NCI-H69 (cell line): ENCODE measurements around the gene TMED1.

Experiments
- DNase-seq: peaks from one replicate; lab custom pipeline; 2025; lab: John Stamatoyannopoulos, UW

The TMED1 gene

GRCh38 chr19:10831987-10832938 lies 3.7 kb downstream of the TMED1 start:
- no peak for DNase-seq

- DNase-seq = no peak
Observed at GRCh38 chr19:10830931-10831779, 4.9 kb downstream of the TMED1 start.

DNA sequence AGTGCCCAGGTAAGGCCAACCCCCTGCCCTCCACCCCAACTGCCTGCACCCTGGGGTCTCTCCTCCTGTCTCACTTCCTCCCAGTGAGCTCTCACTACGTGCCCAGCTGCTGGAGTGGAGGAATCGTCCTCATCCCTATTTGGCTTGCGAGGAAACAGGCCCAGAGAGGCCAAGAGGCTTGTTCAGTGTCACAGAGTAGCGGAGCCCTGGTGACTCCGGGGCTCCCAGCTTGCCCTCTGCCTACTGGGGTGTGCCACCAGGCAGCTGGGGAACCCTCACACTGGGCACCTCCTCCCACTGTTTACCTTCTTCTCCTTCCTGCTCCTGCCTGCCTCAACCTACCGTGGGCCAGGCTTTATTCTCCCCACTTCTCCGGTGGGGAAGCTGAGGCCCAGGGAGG lies 5.6 kb downstream of the TMED1 start:
- DNase-seq = no peak

GRCh38 chr19:10829967-10830366 lies 6.0 kb downstream of the TMED1 start:
- no peak for DNase-seq

- no peak for DNase-seq
Observed at GRCh38 chr19:10828981-10829821, 6.8 kb downstream of the TMED1 start.

GRCh38 chr19:10826846-10827245 lies 9.2 kb downstream of the TMED1 start:
- no peak for DNase-seq

- no peak for DNase-seq
Observed at GRCh38 chr19:10826231-10826630, 9.8 kb downstream of the TMED1 start.

DNA sequence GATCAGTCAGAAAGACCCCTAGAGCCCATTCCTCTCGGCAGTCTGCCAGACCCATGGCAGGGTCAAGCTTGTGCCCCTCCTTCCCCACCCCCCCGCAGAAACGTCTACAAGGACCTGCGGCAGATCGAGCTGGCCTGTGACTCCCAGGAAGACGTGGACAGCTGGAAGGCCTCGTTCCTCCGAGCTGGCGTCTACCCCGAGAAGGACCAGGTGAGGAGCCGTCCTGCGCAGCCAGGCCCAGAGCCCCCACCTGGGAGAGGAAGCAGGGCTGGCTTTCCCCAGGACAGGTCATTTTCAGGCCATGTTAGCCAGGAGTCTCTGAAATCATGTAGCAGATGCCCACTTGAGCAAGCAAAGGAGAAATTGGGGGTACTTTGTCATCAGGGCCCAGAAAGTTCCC lies 12.3 kb downstream of the TMED1 start:
- no peak for DNase-seq

- DNase-seq = peak; percentile 19
Observed at GRCh38 chr19:10820173-10820572, 15.8 kb downstream of the TMED1 start.

- no peak for DNase-seq
Observed at GRCh38 chr19:10819124-10820060, 16.6 kb downstream of the TMED1 start.

- no peak for DNase-seq
Observed at GRCh38 chr19:10818301-10819123, 17.5 kb downstream of the TMED1 start.

DNA sequence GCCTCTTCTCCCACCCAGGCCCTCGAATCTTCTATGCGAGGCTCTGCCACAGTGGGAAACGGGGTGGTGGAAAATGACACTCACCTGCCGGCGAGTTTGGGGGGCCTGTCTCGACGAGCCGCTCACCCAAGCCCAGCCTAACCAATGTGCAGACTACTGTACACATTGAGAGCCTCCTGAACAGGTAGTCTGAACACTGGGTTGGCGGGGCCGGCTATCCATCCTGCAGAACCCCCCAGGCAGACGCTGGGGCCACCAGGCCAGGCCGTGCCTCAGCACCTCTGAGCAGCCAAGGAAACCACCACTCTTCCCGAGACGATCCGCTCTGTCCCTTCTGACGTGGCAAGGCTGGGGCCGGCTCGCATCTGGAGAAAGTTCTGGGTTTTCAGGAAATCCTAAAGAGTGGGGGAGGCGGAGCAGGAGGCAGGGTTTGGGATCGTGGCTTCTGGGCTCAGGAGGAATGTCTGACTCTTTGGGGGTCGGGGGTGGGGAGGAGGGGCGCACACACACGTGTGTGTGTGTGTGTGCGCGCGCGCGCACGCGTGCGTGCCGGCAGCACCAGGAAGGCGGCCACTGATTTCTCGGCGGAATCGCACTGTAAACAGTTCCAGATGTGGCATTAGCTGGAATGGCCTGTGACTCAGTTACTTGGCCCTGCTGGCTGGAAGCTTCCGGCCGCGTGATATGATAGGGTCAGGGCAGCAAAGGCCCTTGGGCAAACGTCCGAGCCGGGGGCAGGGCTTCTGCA lies 18.5 kb downstream of the TMED1 start:
- DNase-seq = no peak

DNA sequence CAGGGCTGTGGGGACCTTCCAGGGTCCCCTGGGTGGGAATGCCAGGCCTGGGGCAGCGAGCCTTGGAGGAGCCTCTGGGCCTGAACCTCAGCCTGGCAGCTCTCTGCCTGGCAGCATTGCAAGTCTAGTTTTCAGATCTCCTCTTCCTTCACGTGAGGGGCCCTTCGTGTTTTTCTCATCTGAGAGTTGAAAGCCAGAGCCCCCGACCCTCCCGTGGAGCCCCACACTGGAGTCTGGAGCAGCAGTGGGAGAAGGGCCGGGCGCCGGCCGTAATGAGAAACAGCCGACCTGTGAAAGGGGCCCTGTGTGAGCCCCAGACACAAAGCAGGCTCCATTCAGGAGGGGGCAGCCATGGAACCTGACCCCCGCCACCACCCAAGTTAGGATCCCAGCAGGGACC lies 19.3 kb downstream of the TMED1 start:
- no peak for DNase-seq

- DNase-seq = no peak
Observed at GRCh38 chr19:10815969-10816644, 19.9 kb downstream of the TMED1 start.

- no peak for DNase-seq
Observed at GRCh38 chr19:10815007-10815536, 20.9 kb downstream of the TMED1 start.

DNA sequence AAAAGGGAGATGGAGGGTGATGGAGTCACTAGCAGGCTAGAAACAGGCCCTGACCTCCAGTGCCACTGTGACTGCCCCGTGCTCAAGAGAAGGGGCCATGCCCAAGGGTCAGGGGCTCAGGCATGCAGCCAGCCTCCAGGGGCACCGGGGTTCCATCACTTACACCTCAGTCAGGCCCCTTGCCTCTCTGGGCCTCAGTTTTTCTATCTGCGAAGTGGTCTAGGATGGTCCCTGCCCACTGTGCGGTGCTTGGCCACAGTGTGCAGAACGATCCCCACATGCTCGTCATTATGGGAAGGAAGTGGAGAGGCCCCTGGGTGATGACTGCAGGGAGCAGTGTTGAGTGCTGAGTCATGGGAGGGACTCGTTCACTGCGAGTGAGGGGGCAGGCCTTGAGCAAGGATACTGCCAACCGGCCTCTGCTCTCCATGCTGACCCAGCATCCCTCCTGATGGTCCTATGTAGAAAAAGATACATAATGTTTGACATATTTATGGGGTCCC lies 23.1 kb downstream of the TMED1 start:
- DNase-seq = no peak

GRCh38 chr19:10812196-10812595 lies 23.8 kb downstream of the TMED1 start:
- DNase-seq = no peak
